K562 (cell line): Measurements from ENCODE around the gene RAB38. TPM values are rescaled to one million over a fixed set of nuclear protein-coding genes. Genes with fewer than 3 reads are reported as not detected.

ENCODE experiments used
- ATAC-seq: fragments of 200-7000 bp; cut with Tn5 transposase; 3 replicates; pipeline ENCODE4 v1.9.1; 2020; ENCODE audit warnings: moderate library complexity
- BruUV-seq: library from RNA; stranded (reverse); fragments of 400-500 nt; replicated peaks from 2 replicates; lab custom pipeline; 2021; lab: Mats Ljungman, UMichigan
- CTCF ChIA-PET: fragments of 300-600 bp; formaldehyde crosslinking; extraction: SDS; loops from one replicate; lab custom pipeline; 2021; ENCODE audit warnings: low intra/inter-chr PET ratio; lab: Yijun Ruan, JAX
- POLR2A ChIA-PET: fragments of 300-600, 350-650 bp; sonication (Branson Sonifier 250); formaldehyde crosslinking; extraction: SDS; loops from one replicate; lab custom pipeline; 2021; ENCODE audit warnings: antibody characterized with exemption, inconsistent platforms; lab: Yijun Ruan, JAX
- DNase-seq, 4 experiments: peaks; one replicate each; pipeline versions ENCODE4 v3.0.0 to v3.0.0-alpha.2; 2011 to 2018; ENCODE audit warnings: low spot score in 3 of 4, mixed read lengths in 3 of 4; ENCODE audit errors: extremely low read depth in 1 of 4
- FAIRE-seq: peaks from 2 replicates; lab custom pipeline; 2011; peaks lifted over from hg19 to GRCh38; lab: Jason Lieb, UNC
- H2AFZ ChIP-seq: 2 replicates; pipeline ENCODE4 v1.6.0; 2011; ENCODE audit warnings: low read depth, low read length, control low read depth, inconsistent platforms
- H3K27ac ChIP-seq: fragments of 200-600 bp; 3 replicates; pipeline ENCODE4 v1.8.0; 2011; ENCODE audit warnings: low read depth, mild to moderate bottlenecking, control low read depth, inconsistent platforms, low read length, moderate library complexity, mixed read lengths; ENCODE audit errors: extremely low read depth
- H3K27me3 ChIP-seq, 2 experiments: fragments of 300-600 bp in 1 of 2; 2 replicates in 1 of 2; 3 replicates in 1 of 2; pipeline versions ENCODE4 v1.6.0 to v1.8.0; 2011; ENCODE audit warnings: inconsistent platforms in 2 of 2, low read length in 2 of 2, mild to moderate bottlenecking in 1 of 2, mixed read lengths in 1 of 2, moderate library complexity in 1 of 2; ENCODE audit not compliant: control insufficient read depth in 2 of 2, insufficient read depth in 2 of 2
- H3K36me3 ChIP-seq: fragments of 300-600 bp; 3 replicates; pipeline ENCODE4 v1.8.0; 2011; ENCODE audit warnings: mild to moderate bottlenecking, low read length, inconsistent platforms; ENCODE audit not compliant: control insufficient read depth, insufficient read depth
- H3K4me1 ChIP-seq, 2 experiments: fragments of 200-600 bp in 1 of 2; replicated peaks in 1 of 2; 2 replicates in 1 of 2; 3 replicates in 1 of 2; pipeline versions ENCODE4 v1.5.1 to v1.8.0; 2011; ENCODE audit warnings: inconsistent platforms in 2 of 2, low read length in 2 of 2, mild to moderate bottlenecking in 1 of 2, mixed read lengths in 1 of 2, moderate library complexity in 1 of 2; ENCODE audit not compliant: control insufficient read depth in 2 of 2, insufficient read depth in 2 of 2
- H3K4me2 ChIP-seq: 2 replicates; pipeline ENCODE4 v1.6.1; 2011; ENCODE audit warnings: low read length, control low read depth, inconsistent platforms, mixed read lengths; ENCODE audit not compliant: insufficient read depth
- H3K4me3 ChIP-seq: fragments of 200-600 bp; sonication (generic), shearing (Covaris generic); 2 replicates; pipeline ENCODE4 v1.5.1; 2016; ENCODE audit warnings: control low read depth, inconsistent platforms
- H3K79me2 ChIP-seq: fragments of 200-600 bp; 3 replicates; pipeline ENCODE4 v1.8.0; 2011; ENCODE audit warnings: low read length, inconsistent platforms; ENCODE audit not compliant: control insufficient read depth, insufficient read depth
- H3K9ac ChIP-seq, 2 experiments: 2 replicates each; pipeline versions ENCODE4 v1.6.0 to v1.6.1; 2011; ENCODE audit warnings: low read depth in 2 of 2, low read length in 2 of 2, control low read depth in 1 of 2, inconsistent platforms in 1 of 2, mild to moderate bottlenecking in 1 of 2, mixed read lengths in 1 of 2; ENCODE audit not compliant: insufficient read depth in 1 of 2
- H3K9me1 ChIP-seq: one replicate; pipeline ENCODE4 v1.6.0; 2011; ENCODE audit warnings: inconsistent platforms, mild to moderate bottlenecking, low read length, moderate library complexity; ENCODE audit not compliant: control insufficient read depth, insufficient read depth
- H3K9me3 ChIP-seq: replicated peaks from 2 replicates; pipeline ENCODE4 v1.5.1; 2011; ENCODE audit warnings: low read depth, low read length, inconsistent platforms; ENCODE audit not compliant: control insufficient read depth, insufficient read depth
- H4K20me1 ChIP-seq: replicated peaks from 2 replicates; pipeline ENCODE4 v1.6.1; 2011; ENCODE audit warnings: low read length, inconsistent platforms, mixed read lengths; ENCODE audit not compliant: control insufficient read depth, insufficient read depth
- CHD2 ChIP-seq: IDR thresholded peaks from 2 replicates; pipeline ENCODE4 v1.6.1; 2011; ENCODE audit warnings: low read depth, low read length
- ELF2 ChIP-seq: fragments of 250-450 bp; sonication (Bioruptor Pico); IDR thresholded peaks from 2 replicates; pipeline ENCODE4 v1.5.0; 2021; ENCODE audit warnings: mild to moderate bottlenecking
- HNRNPK ChIP-seq: fragments of 200-400 bp; formaldehyde crosslinking; IDR thresholded peaks from one replicate; pipeline ENCODE4 v1.6.1; 2018; ENCODE audit warnings: mild to moderate bottlenecking, low read depth, low read length; ENCODE audit not compliant: poor library complexity, severe bottlenecking
- MGA ChIP-seq: fragments of 450-650 bp; IDR thresholded peaks from 2 replicates; pipeline ENCODE4 v1.6.1; 2016; ENCODE audit warnings: mild to moderate bottlenecking, moderate library complexity
- MTA2 ChIP-seq: fragments of 450-650 bp; IDR thresholded peaks from 2 replicates; pipeline ENCODE4 v1.6.1; 2016; ENCODE audit warnings: low read depth
- RAD21 ChIP-seq, 2 experiments: fragments of 250-450 bp in 1 of 2; fragments of 450-650 bp in 1 of 2; sonication (Bioruptor Pico) in 1 of 2; formaldehyde crosslinking in 1 of 2; IDR thresholded peaks in 1 of 2; conservative IDR thresholded peaks in 1 of 2; 2 replicates each; pipeline versions ENCODE4 v1.4.0 to v1.8.0; 2020 to 2022; ENCODE audit warnings: mild to moderate bottlenecking in 2 of 2, moderate library complexity in 1 of 2
- ZHX1 ChIP-seq: fragments of 150-350 bp; conservative IDR thresholded peaks from 2 replicates; pipeline ENCODE4 v1.6.1; 2014; ENCODE audit warnings: low read length
- ZNF780A ChIP-seq: fragments of 250-450 bp; sonication (Bioruptor Pico); IDR thresholded peaks from 2 replicates; pipeline ENCODE4 v1.5.0; 2021; ENCODE audit warnings: mild to moderate bottlenecking
- WGBS: fragments of 100-300 bp; shearing (Covaris generic); methylation state at CpG from one replicate; pipeline ENCODE4 v1.1.6; 2016; ENCODE audit warnings: low coverage, mixed read lengths; ENCODE audit not compliant: insufficient coverage; ENCODE audit errors: missing lambda C conversion rate; 5-methylcytosine and 5-hydroxymethylcytosine counted together
- in situ Hi-C: fragments of 300-500 bp; cut with MboI; formaldehyde crosslinking; loops from 4 replicates; pipeline ENCODE4 v1.15.0; 2018; ENCODE audit warnings: inconsistent platforms, mixed read lengths
- intact Hi-C: fragments of 100-400 bp; cut with micrococcal nuclease; formaldehyde crosslinking; loops from 2 replicates; pipeline ENCODE4 v1.14.2; 2022
- polyA plus RNA-seq, 8 experiments: library from polyadenylated mRNA; depleted of rRNA in 4 of 8; stranded (reverse) in 5 of 8; unstranded in 3 of 8; fragments of >200 nt; fragmentation: Nextera tagmentation in 2 of 8; fragmentation: Illumina TruSeq in 1 of 8; extraction: Ambion mirVana in 2 of 8; extraction: Trizol in 1 of 8; gene quantifications; 2 replicates each; pipeline versions ENCODE4 v1.2.1 to v1.2.3, GENCODE V29; 2011 to 2014; ENCODE audit warnings: inconsistent platforms in 1 of 8, missing spikeins in 1 of 8
- total RNA-seq, 7 experiments: library from RNA; depleted of rRNA in 6 of 7; stranded (reverse); fragments of >200 nt in 6 of 7; fragmentation: Illumina TruSeq in 2 of 7; extraction: Trizol in 2 of 7; gene quantifications; 2 replicates each; pipeline versions ENCODE4 v1.2.1 to v1.2.3, GENCODE V29; 2011 to 2021; ENCODE audit warnings: low replicate concordance in 1 of 7

The RAB38 gene
- total and polyA plus RNA-seq, 9 of the 15 experiments (the other 6 are each of a cell fraction or from before 2014, with no cell fraction given): 0.59 to 2.9 (median 2.2) TPM

GRCh38 chr11:88101881-88102597, 73.2 kb downstream of the RAB38 start:
- in situ Hi-C loops: no loop called here
- no peak for ATAC-seq
- ChIA-PET CTCF (no interaction called here), POLR2A (no interaction called here)
- Histone ChIP-seq H3K4me1 (no peaks in the 10 kb centered on the region), H4K20me1 (no peaks in the 10 kb centered on the region), H3K9me3 (no peaks in the 10 kb centered on the region), H3K27me3 (no peaks in the 10 kb centered on the region), H3K9me1 (no peaks in the 10 kb centered on the region), H3K9ac (no peak overlapping the region), H3K27ac (no peak overlapping the region), H3K79me2 (no peaks in the 10 kb centered on the region), H3K36me3 (no peaks in the 10 kb centered on the region), H3K4me3 (no peak overlapping the region), H3K4me2 (no peak overlapping the region), H2AFZ (no peak overlapping the region)
- BruUV-seq: no TSS peak
- intact Hi-C loops: loop anchor here (5.0 kb wide), 1 partner anchor 180 kb away; no protein-coding TSS in a partner anchor
- no peak for DNase-seq
- 0% methylated on average over 3 of the region's 3 CpGs for WGBS
- FAIRE-seq: no peak
- TF ChIP-seq MGA (no peak), ELF2 (no peak), RAD21 (CRISPR knock-in tag; conservative IDR thresholded peaks at IDR 0.05 in 1 of 2, IDR thresholded peaks at IDR 0.05 in 1 of 2) (no peak), CHD2 (no peak), ZNF780A (no peak), MTA2 (no peak), HNRNPK (no peak), ZHX1 (no peak)
